ENCODE measurements around the gene UBAP2L.
A peak's percentile ranks its signal among the peaks of the same experiment; 100 is the strongest.
"Not testable (repeated sequence)": the region's sequence is repeated elsewhere in the genome, so short reads cannot be mapped to it uniquely, and the experiment has no call there.

Gene UBAP2L

DNA sequence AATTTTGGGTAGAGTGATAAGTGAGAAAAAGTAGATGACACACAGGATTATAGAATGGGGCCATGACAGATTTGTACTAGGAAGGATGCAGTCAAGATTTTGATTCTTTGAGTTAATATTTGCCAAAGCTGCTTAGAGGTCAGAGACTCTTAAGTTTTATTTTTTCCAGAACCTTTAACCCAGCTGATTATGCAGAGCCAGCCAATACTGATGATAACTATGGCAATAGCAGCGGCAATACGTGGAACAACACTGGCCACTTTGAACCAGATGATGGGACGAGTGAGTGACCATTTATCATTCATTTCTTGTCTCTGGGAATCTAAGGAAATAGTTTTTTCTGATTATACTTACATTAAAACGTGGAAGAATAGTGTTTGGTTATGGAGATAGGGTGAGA is 16.1 kb downstream of the UBAP2L start:
- no peak overlapping the region for H3K27ac ChIP-seq

DNA sequence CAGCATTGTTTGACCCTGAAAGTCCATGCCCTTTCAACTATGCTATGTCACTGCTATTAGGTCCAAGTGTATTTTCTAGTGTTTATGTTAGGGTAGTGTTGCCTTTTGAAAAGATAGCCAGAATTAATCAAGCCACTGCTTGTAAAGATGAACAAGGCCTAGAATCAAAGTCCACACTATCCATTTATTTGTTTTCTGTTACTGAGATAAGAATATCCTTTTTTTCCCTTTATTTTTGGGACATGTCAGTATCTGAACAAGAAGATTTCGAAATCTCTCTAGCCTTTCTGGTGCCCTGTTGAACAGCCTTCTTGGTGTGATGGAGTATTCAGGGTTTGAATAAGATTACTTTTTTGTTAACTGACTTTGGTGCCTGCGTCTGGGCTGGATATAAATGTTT is 16.7 kb downstream of the UBAP2L start:
- no peak overlapping the region for H3K4me3 ChIP-seq
- no peak overlapping the region for H3K27ac ChIP-seq

More for the DNA sequence above, 16.1 kb downstream of the UBAP2L start:
- H3K4me3 ChIP-seq: no peak overlapping the region

DNA sequence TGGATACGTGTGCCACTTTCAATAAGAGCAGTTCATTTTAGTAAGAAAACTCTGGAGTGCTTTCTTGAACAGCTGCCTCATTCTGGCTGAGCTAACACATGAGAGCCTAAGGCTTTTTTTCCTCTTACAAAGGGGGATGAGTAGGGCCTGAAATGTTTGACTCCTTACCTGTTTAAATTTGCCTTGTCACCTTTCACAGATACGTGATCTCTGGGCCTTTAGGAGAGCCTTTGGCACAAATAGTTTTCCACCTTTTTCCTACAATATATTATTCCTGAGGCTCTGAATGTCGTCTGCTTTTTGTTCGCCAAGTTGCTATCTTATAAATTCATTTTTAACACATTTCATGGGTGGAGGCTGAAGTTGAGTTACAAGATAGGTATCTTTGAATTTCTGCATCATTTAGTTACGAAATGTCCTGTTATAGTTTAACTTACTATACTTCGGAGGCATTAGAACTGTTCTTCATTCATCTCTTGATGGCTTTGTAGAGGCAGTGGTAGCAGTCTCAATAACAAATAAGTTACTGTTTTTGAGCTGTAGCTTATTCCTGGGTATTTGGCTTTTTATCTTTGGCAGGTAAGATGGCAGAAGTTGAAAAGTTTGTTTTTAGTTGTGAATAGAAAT is 17.2 kb downstream of the UBAP2L start:
- Histone ChIP-seq H3K4me3 (no peak overlapping the region), H3K27ac (no peak overlapping the region)

DNA sequence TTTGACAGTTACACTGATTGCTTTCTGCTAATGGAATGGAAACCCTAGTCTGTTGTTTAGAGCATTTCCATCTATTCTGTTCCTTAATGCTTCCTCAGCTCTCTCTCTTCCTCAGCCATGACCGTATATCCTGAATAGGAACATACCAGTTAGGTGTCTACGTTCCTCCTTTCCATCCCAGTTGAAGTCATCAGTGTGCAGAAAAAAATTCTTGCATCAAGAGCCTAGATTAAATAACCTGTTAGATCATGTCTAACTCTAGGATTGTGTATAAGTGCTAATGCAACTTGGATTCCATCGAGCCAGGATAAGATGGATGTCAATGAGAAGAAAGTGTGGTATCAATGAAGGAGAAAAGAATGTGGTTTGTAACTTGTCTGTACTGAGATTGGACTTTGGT is 18.7 kb downstream of the UBAP2L start:
- Histone ChIP-seq H3K4me3 (no peak overlapping the region), H3K27ac (no peak overlapping the region)

DNA sequence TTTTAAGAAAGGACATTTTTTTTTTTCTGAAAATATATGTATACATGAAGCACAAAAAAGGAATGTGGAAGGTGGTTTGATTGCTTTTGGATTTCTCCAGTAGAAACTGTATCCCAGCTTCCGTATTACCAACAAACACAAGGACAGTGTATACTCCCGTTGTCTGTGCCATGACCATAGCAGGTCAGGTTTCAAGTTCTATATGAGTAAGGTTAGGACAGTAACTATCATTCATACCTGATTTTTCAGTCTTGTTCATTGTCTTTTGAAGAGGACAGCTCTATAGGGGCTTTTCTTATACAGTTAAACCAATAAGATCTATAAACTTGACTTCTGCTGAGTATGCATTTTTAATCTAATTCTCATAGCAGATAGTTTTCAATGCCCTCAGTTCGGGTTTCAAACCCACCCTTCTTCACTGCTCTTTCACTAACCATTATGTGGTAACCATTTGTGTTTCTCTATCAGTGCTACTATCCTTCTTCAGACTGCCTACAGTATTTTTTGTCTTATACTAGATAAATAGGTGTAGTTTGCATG is 19.6 kb downstream of the UBAP2L start:
- no peak overlapping the region for H3K4me3 ChIP-seq

DNA sequence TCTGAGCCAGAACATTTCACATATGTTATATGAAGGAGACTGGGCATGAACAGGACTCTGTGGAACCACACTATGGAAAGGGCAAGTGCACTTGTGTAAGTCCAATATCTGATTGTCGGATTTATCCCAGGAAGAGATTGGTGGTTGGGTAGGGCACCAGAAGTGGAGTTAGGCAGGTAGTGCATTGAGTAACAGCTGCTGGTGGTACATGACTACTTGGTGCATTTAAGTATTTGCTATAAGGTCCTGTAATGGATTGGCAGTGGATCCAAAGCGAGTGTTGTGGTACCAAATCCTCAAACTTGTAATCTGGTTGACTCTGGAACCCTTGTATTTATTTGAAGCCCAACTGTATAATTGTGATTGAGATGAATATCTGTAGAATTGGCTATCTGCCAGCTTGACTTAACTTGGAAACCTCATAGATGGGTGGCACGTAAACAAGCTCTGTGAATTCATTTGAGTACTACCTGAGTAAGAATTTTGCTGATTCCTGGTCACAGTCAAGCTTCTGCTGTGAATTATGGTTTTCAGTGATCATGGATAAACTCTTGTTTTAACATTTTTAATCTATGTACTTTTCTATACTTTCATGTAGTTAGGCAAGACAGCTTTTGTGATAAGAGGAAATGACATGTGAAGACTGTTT is 21.1 kb downstream of the UBAP2L start:
- H3K27ac ChIP-seq: no peak overlapping the region
- H3K4me3 ChIP-seq: no peak overlapping the region

More for the DNA sequence above, 19.6 kb downstream of the UBAP2L start:
- no peak overlapping the region for H3K27ac ChIP-seq

DNA sequence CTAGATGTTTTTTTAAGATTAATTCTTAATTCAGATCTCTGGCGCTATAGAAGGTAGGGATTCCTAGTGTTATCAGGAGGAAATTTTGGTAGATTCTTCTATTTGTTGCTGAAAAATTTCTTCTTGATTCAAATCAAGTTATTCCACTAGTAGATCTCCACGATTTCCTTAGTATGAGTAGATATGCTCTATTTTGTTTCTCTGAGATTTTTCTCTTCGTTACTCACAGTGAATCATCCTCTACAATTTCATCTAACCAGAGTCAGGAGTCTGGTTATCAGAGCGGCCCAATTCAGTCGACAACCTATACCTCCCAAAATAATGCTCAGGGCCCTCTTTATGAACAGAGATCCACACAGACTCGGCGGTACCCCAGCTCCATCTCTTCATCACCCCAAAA is 32.9 kb downstream of the UBAP2L start:
- H3K4me3 ChIP-seq: no peak overlapping the region
- no peak overlapping the region for H3K27ac ChIP-seq

DNA sequence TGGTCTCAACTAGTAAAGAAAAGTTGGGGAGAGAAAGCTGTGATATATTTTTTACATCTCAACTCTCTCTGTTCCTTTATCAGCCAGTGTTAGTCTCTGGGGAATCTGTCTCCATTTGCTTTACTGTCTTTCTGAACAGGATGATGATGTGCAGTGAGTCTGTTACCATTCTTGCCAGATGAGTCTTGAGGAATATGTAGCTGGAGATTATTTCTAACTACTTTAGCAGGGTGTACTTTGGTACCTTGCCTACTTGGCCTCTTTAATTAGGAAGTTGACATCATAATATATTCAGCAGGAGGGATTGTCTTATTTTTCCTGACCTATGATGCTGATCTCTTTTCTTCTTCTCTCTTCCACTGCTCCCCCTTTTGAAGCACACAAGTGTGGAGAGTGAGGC is 35.9 kb downstream of the UBAP2L start:
- Histone ChIP-seq H3K27ac (no peak overlapping the region), H3K4me3 (no peak overlapping the region)

DNA sequence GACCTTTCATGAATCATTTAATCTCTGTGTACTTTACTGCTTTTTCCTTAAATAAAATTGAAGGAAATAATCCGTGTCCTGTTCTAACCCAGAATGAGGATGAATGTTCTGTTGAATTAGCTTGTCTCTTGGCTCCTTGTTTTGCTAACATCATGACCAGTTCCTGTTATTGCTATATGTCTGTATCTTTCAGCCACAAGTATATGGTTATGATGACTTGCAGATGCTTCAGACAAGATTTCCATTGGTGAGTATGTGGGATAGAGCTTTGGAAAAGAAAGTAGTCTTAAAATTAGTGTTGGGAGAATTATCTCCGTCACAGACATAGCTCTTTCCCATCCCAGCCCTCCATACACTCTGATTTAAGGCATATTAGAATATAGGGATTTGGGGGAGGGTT is 38.0 kb downstream of the UBAP2L start:
- Histone ChIP-seq H3K27ac (no peak overlapping the region), H3K4me3 (no peak overlapping the region)

DNA sequence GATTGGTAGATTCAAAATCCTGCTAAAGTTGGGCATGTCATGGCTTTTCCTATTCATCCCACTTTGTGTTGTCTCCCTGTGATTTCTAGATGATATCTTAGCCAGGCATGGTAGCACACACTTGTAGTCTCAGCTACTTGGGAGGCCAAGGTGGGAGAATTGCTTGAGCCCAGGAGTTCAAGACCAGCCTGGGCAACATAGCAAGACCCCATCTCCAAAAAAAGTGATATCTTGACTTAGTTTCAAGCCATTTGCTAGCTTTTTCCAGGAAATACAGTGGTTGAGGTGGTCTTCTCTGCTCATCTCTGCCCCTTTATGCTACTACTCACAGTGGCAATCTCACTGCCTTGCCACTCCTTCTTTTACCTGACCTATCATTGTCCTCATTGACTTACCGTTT is 39.4 kb downstream of the UBAP2L start:
- Histone ChIP-seq H3K4me3 (no peak overlapping the region), H3K27ac (no peak overlapping the region)

DNA sequence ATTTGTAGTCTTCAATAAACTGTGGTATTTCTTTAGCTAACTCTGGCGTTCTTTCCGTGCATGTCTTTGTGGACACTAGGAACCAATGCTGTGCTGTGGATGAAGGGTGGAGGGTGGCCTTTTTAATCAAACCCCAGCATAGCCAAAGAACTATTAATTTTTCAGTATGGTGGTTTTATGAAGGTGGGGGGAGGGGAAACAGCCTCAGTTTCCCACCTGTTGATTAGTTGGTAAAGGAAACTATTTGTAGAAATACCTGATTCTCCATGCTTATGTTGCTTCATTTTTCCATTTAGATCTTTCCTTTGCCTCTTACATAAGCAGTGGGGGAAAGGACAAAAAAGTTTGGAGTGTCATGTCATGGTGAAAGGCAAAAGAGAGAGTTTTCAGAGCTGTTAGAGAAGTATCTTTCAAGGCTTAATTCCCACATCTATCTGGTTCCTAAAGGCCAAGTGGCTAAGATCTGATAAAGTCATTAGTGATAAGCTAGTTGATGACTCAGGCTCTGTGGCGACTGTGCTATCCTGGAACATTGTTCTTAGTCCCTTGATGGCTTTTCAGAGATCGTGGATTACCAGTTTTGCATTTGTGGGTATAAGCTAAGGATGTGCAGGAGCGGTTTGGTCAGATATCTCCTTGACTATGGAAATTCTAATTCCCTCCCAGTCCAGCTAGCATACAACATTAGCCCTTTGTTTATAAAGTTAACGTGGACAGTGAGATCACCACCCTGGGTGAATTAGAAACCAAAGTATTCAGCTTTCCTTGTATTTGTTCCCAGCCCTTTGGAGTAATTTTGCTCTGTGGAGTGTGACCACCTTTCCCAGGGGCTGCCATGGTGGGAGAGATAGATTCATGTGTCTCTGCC is 42.9 kb downstream of the UBAP2L start:
- peak overlapping the region in 1 of 21 experiments; percentile 52 for H3K27ac ChIP-seq

DNA sequence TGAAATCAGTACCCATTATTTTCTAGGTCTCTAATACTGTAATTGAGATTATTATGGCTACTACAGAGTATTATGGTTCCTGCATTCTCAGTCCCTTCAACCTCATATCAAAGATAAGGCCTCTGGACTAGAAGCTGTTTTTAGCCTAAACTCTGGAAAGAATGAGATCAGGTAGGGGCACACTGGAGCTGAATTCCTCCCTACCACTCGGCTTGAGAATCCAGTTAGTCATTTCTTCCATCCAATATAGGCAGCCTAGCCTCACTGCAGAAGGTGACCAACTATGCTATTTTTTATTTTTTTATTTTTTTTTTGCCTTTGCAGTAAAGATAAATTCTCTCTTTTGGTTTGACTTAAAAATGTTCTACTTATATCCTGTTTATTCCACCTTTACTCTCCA is 43.7 kb downstream of the UBAP2L start:
- peak overlapping the region in 1 of 21 experiments; percentile 52 for H3K27ac ChIP-seq
- no peak overlapping the region for H3K4me3 ChIP-seq

More for the DNA sequence above, 42.9 kb downstream of the UBAP2L start:
- no peak overlapping the region for H3K4me3 ChIP-seq

DNA sequence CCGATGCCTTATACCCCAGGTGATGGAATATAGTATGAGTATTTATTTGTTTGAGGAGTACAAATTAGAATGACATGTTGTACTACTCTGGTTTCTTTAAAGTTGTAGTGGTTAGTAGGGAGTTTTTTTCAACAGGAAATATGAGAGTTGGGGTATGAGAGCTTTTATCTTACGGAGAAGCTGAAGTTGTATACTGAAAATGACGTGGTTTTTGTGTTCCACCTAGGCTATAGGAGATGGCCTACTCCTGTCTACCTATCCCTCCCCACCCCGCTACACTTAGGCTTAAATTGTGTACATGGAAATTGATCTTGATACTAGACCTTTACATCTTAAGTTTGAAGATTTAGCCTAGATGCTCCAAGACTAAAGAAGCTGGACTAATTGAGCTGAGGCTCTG is 44.8 kb downstream of the UBAP2L start:
- no peak overlapping the region for H3K4me3 ChIP-seq
- H3K27ac ChIP-seq: peak overlapping the region in 4 of 21 experiments; percentile 23 to 61 (median 30)

DNA sequence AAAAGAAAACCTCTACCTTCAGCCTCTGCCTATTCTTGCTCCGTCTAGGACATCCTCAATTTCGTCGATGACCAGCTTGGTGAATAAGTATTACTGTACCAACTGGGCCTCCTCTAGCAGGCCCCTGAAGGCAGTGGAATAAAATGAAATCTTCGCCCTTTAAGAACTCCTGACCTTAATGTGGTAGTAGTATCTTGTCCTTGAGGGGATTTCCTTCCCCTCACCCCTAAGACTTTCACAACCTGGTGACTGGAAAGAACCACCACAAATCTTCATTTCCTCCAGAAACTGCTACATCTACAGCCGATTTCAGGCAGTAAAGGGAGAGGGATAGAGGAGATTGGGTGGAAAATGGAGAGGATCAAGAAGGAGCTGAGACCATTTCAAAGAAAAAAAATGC is 50.1 kb downstream of the UBAP2L start:
- Histone ChIP-seq H3K4me3 (no peak overlapping the region), H3K27ac (peak overlapping the region in 4 of 21 experiments; percentile 89 to 95 (median 92))

DNA sequence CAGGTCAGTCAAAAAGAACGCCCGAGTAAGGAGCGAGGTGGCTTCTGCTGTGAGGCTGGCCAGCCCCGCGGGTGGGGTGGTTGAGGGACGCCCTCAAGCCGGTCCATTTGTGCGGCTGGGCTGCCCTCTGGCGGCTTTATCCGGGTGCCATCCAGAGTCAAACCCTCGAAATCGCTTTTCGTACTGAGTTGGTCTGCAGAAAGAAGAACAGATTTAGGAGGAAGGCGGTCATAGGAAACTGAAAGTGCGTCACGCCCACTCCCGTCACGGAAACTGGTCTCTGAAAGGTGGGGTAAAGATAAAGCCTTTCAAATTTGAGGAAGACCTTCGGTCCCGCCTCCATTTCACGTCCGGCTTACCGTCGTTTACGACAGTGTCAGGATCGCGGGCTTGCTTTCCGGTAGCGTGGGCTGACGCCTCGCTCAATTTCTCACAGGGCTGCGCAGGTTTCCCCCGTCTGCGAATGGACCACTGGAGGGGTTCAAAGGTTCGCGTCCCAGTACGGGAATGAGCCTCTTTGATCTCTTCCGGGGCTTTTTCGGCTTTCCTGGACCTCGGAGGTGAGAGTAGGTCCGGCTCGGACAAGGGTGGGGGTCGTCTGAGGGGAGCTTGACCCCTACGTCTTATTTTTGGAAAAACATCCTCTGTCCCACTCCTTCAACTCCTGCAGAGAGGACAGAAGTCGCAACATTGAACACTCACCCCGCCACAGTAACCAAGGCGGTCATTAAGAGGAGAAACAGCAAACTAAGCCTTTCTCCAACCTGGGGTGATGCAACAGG is 51.7 kb downstream of the UBAP2L start, which contains the start of gene HAX1:
HAX1 (plus strand) TSS at position 413 of the 782 bp plus-strand sequence; CDS start at position 508, 95 bp downstream.
- Histone ChIP-seq H3K27ac (peak within 1 kb of the TSS; percentile 23 to 95 (median 89)), H3K4me3 (peak within 1 kb of the TSS; percentile 56 to 84 (median 73))

DNA sequence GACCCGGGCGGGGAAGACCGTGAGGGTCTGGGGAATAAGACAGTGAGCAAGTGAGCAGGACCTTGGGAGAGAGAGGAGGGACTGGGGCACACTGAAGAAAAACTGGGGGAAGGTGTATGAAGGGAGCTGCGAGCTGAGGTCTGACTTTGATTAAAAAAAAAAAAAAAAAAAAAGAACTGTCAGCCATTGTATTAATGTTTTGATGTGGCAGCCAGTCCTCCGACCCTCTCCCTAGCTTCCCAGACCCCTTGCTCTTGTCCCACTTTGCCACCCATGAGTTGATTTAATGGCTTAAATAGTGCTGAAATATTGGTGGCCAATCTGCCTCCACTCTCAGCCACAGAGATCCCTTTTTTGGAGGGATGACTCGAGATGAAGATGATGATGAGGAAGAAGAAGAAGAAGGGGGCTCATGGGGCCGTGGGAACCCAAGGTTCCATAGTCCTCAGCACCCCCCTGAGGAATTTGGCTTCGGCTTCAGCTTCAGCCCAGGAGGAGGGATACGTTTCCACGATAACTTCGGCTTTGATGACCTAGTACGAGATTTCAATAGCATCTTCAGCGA is 52.3 kb downstream of the UBAP2L start:
- Histone ChIP-seq H3K27ac (peak overlapping the region; percentile 23 to 95 (median 89)), H3K4me3 (peak overlapping the region; percentile 56 to 84 (median 73))

DNA sequence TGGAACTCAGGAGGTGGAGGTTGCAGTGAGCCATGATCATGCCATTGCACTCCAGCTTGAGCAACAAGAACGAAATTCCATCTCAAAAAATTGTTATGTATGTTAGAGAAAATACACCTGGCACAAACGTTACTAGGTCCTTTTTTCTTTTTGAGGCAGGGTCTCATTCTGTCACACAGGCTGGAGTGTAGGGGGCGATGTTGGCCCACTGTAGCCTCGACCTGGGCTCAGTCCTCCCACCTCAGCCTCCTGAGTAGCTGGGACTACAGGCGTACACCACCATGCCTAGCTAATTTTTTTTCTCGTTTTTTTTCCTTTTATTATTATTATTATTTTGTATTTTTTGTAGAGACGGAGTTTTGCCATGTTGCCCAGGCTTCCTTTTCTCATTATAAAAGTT is 56.0 kb downstream of the UBAP2L start:
- Histone ChIP-seq H3K27ac (no peak overlapping the region), H3K4me3 (no peak overlapping the region)

DNA sequence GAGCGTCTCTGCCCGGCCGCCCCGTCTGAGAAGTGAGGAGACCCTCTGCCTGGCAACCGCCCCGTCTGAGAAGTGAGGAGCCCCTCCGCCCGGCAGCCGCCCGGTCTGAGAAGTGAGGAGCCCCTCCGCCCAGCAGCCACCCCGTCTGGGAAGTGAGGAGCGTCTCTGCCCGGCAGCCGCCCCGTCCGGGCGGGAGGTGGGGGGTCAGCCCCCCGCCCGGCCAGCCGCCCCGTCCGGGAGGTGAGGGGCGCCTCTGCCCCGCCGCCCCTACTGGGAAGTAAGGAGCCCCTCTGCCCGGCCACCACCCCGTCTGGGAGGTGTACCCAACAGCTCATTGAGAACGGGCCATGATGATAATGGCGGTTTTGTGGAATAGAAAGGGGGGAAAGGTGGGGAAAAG is 66.8 kb downstream of the UBAP2L start:
- H3K27ac ChIP-seq, H3K4me3 ChIP-seq: not testable (repeated sequence)

DNA sequence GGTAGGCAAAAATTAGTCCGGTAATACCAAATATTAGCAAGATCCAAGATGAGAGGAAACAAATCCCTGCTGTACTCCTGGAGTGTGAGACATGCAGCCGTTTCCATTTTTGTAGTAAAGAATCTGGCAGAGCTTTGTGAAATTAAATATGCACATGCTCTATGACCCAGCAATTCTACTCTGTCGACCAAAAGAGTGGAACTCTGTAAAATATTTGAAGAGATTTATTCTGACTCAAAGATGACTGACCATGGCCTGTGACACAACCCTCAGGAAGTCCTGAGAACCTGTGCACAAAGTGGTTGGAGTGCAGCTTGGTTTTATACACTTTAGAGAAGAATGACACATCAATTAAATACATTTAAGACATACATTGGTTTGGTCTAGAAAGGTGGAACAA is 67.9 kb downstream of the UBAP2L start:
- Histone ChIP-seq H3K4me3 (no peak overlapping the region), H3K27ac (no peak overlapping the region)
